Measurements from ENCODE around the gene MYMK. TPM values are rescaled to one million over a fixed set of nuclear protein-coding genes. Genes with fewer than 3 reads are reported as not detected.

MYMK gene
- total and polyA plus RNA-seq, 2 of the 13 experiments (the other 11 are each of a cell fraction or from before 2014, with no cell fraction given), result not detected

DNA sequence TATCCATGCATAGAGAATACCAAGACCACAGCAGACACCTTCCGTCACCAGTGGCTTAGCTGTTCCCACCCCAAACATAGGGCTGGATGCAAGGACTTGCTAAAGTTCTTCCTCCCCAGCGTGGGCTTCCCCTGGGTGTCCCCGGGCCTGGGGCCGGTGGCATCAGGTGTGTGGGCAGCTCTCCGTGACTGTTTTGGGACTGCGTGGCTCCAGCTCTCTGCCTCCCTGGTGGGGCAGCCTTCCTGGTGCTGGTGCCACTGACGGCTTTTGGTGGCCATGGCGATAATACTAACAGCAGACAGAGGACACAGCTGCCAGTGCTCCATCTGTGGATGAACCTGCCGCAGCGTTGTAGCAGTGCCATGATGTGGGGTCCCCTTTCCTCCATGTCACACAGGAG, 60.1 kb downstream of the MYMK start (continued):
- TF ChIP-seq ATF4 (CRISPR knock-in tag; IDR thresholded peaks at IDR 0.05) (no peak), TCF7L2 (IDR thresholded peaks at IDR 0.05; ENCODE audit: low read depth, low read length) (no peak)
- TF ChIP-seq, protein P1, sequence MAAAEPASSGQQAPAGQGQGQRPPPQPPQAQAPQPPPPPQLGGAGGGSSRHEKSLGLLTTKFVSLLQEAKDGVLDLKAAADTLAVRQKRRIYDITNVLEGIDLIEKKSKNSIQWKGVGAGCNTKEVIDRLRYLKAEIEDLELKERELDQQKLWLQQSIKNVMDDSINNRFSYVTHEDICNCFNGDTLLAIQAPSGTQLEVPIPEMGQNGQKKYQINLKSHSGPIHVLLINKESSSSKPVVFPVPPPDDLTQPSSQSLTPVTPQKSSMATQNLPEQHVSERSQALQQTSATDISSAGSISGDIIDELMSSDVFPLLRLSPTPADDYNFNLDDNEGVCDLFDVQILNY (CRISPR knock-in tag; conservative IDR thresholded peaks at IDR 0.05), result no peak

Other genes with a start within 250 kb of the MYMK start
- gene ABO, start 249.8 kb downstream of the MYMK start, total RNA-seq (2016; rRNA removed; fragmentation: Illumina TruSeq; extraction: Trizol), result not detected in 2 replicates
- gene ABO, start 249.8 kb downstream of the MYMK start, polyA plus RNA-seq (2011; rRNA removed), result not detected in 2 replicates
- 13.3 and 14.7 TPM in 2 replicates for gene SURF6, start 188.8 kb downstream of the MYMK start, total RNA-seq (2016; rRNA removed; fragmentation: Illumina TruSeq; extraction: Trizol)
- 5.9 and 7.5 TPM in 2 replicates for gene SURF6, start 188.8 kb downstream of the MYMK start, polyA plus RNA-seq (2011; rRNA removed)
- gene MED22, start 176.8 kb downstream of the MYMK start, total RNA-seq (2016; rRNA removed; fragmentation: Illumina TruSeq; extraction: Trizol), result 19.6 and 22.1 TPM in 2 replicates
- gene MED22, start 176.8 kb downstream of the MYMK start, polyA plus RNA-seq (2011; rRNA removed), result 15.8 and 22.2 TPM in 2 replicates
- gene RPL7A, start 176.7 kb downstream of the MYMK start, total RNA-seq (2016; rRNA removed; fragmentation: Illumina TruSeq; extraction: Trizol), result 2,938 and 3,359 TPM in 2 replicates
- 2,401 and 2,404 TPM in 2 replicates for gene RPL7A, start 176.7 kb downstream of the MYMK start, polyA plus RNA-seq (2011; rRNA removed)
- 10.6 and 17.8 TPM in 2 replicates for gene SURF1, start 168.5 kb downstream of the MYMK start, total RNA-seq (2016; rRNA removed; fragmentation: Illumina TruSeq; extraction: Trizol)
- 39.2 and 40.7 TPM in 2 replicates for gene SURF1, start 168.5 kb downstream of the MYMK start, polyA plus RNA-seq (2011; rRNA removed)
- 10.3 and 13.6 TPM in 2 replicates for gene SURF2, start 168.4 kb downstream of the MYMK start, total RNA-seq (2016; rRNA removed; fragmentation: Illumina TruSeq; extraction: Trizol)
- gene SURF2, start 168.4 kb downstream of the MYMK start, polyA plus RNA-seq (2011; rRNA removed), result 6.1 and 6.3 TPM in 2 replicates
- 135 and 265 TPM in 2 replicates for gene SURF4, start 148.9 kb downstream of the MYMK start, total RNA-seq (2016; rRNA removed; fragmentation: Illumina TruSeq; extraction: Trizol)
- gene SURF4, start 148.9 kb downstream of the MYMK start, polyA plus RNA-seq (2011; rRNA removed), result 220 and 224 TPM in 2 replicates
- 1.1 and 2.2 TPM in 2 replicates for gene STKLD1, start 148.6 kb downstream of the MYMK start, total RNA-seq (2016; rRNA removed; fragmentation: Illumina TruSeq; extraction: Trizol)
- gene STKLD1, start 148.6 kb downstream of the MYMK start, polyA plus RNA-seq (2011; rRNA removed), result 1.5 and 3.8 TPM in 2 replicates
- gene REXO4, start 106.9 kb downstream of the MYMK start, total RNA-seq (2016; rRNA removed; fragmentation: Illumina TruSeq; extraction: Trizol), result 30.4 and 32.9 TPM in 2 replicates
- gene REXO4, start 106.9 kb downstream of the MYMK start, polyA plus RNA-seq (2011; rRNA removed), result 18.5 and 20.2 TPM in 2 replicates
- 0.69 and 0.91 TPM in 2 replicates for gene ADAMTS13, start 102.6 kb downstream of the MYMK start, total RNA-seq (2016; rRNA removed; fragmentation: Illumina TruSeq; extraction: Trizol)
- 4.5 and 5.0 TPM in 2 replicates for gene ADAMTS13, start 102.6 kb downstream of the MYMK start, polyA plus RNA-seq (2011; rRNA removed)
- 8.2 and 13.8 TPM in 2 replicates for gene CACFD1, start 65.0 kb downstream of the MYMK start, total RNA-seq (2016; rRNA removed; fragmentation: Illumina TruSeq; extraction: Trizol)
- 14.6 and 21.3 TPM in 2 replicates for gene CACFD1, start 65.0 kb downstream of the MYMK start, polyA plus RNA-seq (2011; rRNA removed)
- 6.3 and 15.0 TPM in 2 replicates for gene SLC2A6, start 45.9 kb downstream of the MYMK start, total RNA-seq (2016; rRNA removed; fragmentation: Illumina TruSeq; extraction: Trizol)
- 4.1 and 9.1 TPM in 2 replicates for gene SLC2A6, start 45.9 kb downstream of the MYMK start, polyA plus RNA-seq (2011; rRNA removed)
- 1.0 and 3.8 TPM in 2 replicates for gene ADAMTSL2, start 9.7 kb upstream of the MYMK start, total RNA-seq (2016; rRNA removed; fragmentation: Illumina TruSeq; extraction: Trizol)
- 1.8 and 1.9 TPM in 2 replicates for gene ADAMTSL2, start 9.7 kb upstream of the MYMK start, polyA plus RNA-seq (2011; rRNA removed)
- not detected in 2 replicates for gene FAM163B, start 84.4 kb upstream of the MYMK start, total RNA-seq (2016; rRNA removed; fragmentation: Illumina TruSeq; extraction: Trizol)
- not detected in 2 replicates for gene FAM163B, start 84.4 kb upstream of the MYMK start, polyA plus RNA-seq (2011; rRNA removed)
- gene DBH, start 111.4 kb upstream of the MYMK start, total RNA-seq (2016; rRNA removed; fragmentation: Illumina TruSeq; extraction: Trizol), result not detected in 2 replicates
- not detected in 2 replicates for gene DBH, start 111.4 kb upstream of the MYMK start, polyA plus RNA-seq (2011; rRNA removed)
- 32.5 and 34.9 TPM in 2 replicates for gene SARDH, start 213.4 kb upstream of the MYMK start, total RNA-seq (2016; rRNA removed; fragmentation: Illumina TruSeq; extraction: Trizol)
- 11.6 and 15.6 TPM in 2 replicates for gene SARDH, start 213.4 kb upstream of the MYMK start, polyA plus RNA-seq (2011; rRNA removed)